ENCODE measurements around the gene SLC22A3.
"Not testable (repeated sequence)": the region's sequence is repeated elsewhere in the genome, so short reads cannot be mapped to it uniquely, and the experiment has no call there.

Gene SLC22A3

GRCh38 chr6:160376445-160376844 lies 28.3 kb downstream of the SLC22A3 start:
- DNase-seq: no peak

DNA sequence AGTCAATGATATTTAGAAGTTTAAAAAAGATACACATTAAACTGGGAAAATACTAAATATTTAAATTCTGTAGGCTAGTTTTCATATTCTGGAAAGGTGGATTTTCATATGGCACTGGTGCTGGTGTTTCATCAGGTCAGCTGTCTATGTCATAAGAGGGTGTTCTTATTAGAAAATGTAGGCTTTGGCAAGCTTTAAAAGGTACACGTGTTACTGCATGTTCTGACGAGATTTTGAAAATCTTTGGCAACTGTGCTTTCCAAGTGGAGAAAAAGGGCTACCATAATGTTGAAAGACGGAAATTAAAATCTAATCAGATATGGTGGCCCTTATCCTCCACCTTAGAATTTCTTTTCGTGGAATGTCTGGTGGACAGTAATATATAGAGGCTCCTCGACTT lies 30.0 kb downstream of the SLC22A3 start:
- no peak for DNase-seq

DNA sequence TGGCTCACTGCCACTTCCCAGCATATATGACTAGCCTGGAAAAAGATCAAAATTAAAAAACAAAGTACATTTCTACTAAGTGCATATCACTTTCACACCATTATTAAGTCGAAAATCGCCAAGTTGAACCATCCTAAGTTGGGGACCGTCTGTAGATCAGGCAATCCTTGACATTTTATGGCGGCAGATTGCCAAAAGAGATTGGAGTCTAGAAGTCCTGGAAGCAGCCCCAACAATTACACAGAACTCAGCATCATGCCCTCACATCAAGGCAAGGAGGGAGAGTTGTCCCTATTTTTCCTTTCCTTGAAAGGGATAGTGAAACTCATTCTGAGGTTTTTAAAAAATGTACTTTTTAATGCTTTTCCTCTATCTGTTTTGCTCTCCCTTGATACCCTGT lies 30.7 kb downstream of the SLC22A3 start:
- DNase-seq: no peak

DNA sequence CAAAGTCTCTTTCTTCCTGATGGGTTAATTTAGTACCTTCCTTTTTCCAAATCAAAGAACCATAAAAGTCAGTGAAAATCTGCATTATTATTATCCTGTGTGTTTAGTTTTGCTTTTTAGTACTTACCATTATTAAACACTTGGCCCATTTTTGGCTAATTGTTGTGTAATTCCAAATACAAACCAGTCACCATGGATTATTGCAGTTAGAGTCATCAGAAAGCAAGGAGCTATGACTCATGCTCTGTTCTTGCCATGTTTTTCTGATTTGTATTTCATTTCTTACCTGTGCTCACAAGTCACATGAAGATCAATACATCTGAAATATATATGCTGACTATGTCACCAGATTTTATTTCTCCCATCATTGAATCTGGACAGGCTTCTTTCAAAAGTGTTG lies 31.3 kb downstream of the SLC22A3 start:
- DNase-seq: no peak

- no peak for DNase-seq
Measured at GRCh38 chr6:160382946-160383345, 34.8 kb downstream of the SLC22A3 start.

DNA sequence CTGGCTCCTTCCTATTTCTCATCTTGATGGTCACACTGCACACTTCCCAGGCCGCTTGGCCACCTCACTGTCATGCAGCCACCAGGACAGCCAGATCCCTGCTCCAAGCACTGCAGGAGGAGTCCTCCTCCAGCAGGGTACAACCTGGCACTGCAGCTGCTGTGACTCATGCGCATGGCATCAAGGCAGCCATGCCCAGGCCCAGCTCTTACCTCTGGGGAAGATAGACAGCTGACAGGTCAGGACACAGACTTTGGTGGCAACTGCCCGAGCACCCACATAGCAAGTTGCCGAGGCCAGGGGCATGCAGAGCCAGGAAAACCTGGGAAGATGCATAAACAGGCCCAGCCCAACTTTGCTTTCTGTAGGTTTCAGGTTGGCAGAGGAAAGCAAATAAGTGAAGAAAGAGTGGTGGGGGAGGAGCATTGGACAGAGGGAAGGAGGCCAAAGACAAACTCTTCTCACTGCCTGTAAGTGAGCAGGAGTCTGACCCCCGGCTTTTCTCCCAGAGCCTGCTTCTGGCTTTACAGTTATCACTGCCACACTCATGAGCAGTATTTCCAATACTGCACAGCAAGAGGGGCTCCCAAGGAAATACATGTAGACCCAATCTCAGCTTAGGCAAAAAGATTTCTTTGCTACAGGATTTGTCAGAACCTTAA lies 38.8 kb downstream of the SLC22A3 start:
- DNase-seq: no peak

DNA sequence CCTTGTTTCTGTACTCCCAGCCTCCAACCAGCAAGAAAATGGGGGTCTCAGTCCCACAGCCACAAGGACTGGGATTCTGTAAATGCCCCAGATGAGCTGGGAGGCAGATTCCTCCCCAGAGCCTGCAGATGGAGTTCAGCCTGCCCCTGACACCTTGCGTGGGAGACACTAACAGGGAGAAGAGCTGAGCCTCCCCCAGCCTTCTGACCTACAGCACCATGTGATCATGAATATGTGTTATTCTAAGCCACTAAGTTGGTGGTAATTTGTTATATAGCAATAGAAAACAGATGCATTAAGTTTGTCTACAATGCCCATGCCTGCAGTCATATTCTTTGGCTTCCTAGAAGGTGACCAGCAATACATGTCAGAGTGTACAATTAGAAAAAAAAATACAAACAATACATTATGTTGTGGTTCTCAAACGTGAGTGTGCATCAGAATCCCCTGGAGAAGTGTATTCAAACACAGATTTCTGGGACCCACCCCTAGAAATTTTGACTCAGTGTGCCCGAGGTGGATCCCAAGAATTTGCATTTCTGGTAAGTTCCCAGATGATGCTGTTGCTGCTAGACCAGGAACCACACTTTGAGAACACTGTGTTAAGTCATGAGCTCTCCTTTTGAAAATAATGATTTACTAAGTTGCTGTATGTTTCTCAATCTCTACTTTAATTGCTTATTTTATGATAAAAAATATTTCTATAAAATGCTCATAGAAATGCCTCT lies 39.9 kb downstream of the SLC22A3 start:
- no peak for DNase-seq

GRCh38 chr6:160388922-160389321 lies 40.7 kb downstream of the SLC22A3 start:
- no peak for DNase-seq

- DNase-seq: no peak
Measured at GRCh38 chr6:160391419-160392116, 43.4 kb downstream of the SLC22A3 start.

DNA sequence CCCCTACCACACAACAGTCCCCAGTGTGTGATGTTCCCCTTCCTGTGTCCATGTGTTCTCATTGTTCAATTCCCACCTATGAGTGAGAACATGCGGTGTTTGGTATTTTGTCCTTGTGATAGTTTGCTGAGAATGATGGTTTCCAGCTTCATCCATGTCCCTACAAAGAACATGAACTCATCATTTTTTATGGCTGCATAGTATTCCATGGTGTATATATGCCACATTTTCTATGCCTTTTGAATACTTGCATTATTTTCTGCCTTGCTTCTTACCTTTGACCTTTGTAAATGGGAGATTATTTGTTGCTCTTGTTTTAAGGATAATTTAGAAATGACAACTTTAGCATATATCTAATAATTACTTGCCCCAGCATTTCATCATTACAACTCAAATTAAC lies 45.3 kb downstream of the SLC22A3 start:
- not testable (repeated sequence) for DNase-seq

- no peak for DNase-seq
Measured at GRCh38 chr6:160393891-160394653, 45.9 kb downstream of the SLC22A3 start.

DNA sequence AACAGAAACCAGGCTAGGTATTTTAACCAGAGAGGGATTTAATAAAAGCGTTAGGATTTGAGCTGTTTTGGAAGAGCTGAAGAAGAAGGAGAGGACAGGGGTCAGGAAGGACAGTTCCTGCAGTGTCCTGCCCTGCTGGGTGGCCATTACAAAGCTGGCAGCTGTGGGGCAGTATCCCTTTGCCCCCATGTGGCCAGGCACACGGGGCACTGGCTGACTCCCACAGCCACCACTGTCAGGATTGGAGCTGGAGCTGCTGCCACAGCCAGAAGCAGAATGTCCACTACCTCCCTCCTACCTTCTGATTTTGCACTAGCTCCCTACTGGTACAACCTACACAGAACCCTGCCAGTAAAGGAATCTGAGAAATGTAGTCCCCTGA lies 46.5 kb downstream of the SLC22A3 start:
- DNase-seq: no peak

DNA sequence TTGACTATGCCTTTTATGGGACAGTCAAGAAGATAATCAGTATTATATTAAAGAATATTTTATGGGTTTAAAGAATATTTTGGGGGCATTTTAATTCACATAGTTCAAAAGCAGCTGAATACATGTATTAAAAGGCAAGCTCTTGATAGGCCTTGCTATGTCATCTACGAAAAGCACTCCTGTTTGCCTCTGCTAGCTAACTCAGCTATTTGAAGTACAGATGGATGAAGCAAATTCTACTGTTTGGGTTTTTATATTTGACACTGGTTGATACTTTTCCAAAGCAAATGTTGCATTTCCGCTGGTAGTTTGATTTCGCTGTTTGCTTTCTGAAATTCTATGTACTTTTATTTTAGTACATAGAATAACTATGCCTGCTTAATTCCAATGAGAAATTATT lies 47.0 kb downstream of the SLC22A3 start:
- DNase-seq: no peak

GRCh38 chr6:160396292-160396691 lies 48.1 kb downstream of the SLC22A3 start:
- no peak for DNase-seq

- DNase-seq: no peak
Measured at GRCh38 chr6:160398674-160399271, 50.6 kb downstream of the SLC22A3 start.

DNA sequence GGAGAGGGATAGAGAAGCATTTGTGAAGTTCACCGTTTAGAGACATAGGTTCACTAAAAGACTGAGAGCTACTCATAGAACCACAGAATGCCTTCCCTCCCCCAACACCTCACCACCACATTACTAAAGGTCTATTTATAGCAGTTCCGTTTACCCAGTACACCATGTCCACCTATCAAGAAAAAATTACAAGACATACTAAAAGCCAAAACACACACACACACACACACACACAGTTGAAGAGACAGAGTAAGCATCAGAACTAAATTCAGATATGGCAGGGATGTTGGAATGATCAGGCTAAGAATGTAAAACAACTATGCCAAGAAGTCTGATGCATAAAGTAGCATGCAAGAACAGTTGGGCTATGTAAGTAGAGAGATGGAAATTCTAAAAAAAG lies 52.3 kb downstream of the SLC22A3 start:
- DNase-seq: no peak

DNA sequence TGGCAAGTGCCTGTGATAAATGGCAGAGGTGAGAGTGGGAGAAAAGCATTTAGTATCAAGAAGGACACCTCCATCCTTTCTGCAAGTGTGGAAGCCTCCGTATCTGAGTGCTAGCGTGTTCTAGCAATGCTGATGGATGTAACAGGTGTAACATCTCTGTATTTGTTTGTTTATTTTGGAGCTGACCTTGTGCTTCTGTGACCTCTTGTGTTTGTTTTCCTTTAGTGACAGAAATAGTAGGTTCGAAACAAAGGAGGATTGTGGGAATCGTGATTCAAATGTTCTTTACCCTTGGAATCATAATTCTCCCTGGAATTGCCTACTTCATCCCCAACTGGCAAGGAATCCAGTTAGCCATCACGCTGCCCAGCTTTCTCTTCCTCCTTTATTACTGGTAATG lies 60.4 kb downstream of the SLC22A3 start:
- DNase-seq: no peak

DNA sequence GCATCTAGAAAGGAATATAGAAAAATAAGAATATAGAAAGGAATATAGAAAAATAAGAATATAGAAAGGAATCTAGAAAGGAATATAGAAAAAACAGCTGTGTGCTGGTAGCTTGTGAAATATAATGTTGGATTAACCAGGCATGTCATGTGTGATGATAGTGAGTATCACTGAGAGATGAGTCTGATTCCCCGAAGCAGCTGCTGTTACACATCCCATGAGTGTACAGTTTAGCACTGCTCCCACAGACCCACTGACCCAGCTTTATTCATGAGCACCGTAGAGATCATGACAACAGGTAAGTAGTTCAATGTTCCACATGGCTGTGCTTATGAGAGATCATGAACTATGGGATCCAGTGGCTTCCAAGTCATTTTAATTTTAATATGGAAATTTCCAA lies 64.8 kb downstream of the SLC22A3 start:
- DNase-seq: no peak

DNA sequence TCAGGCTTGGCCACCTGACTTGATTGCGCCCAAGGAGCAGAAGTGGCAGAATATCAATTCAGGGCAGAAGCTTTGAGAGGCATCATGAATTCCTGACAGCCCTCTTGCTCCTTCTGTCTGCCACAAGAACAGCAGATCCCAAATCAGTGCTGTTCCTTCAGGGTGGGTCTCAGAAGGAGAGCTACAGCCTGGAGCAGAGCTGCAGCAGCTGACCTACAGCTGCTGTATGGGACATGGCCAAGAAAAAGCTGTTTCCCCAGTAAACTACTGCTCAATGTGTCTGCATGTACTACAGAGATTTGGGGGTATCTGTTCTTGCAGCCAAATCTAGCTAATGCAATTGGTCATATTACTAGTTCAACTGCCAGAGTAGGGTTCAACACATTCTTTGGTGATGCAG lies 69.0 kb downstream of the SLC22A3 start:
- no peak for DNase-seq

DNA sequence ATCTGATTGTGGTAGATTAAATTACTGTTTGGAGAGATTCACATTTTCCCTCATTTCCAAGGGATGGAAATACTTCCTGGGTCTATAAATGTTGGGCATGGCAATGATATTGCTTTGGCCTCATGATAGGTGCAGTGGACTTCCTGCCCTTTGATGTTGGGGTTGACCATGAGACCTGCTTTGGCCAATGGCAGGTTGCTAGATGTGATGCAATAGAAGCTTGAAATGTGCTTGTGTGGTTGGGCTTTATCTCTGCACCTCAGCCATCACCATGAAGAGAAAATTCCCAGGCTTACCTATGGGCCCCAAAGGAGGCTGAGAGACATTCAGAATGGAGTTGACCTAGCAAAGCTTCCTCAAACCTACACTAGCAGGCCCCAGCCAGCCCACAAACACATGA lies 69.4 kb downstream of the SLC22A3 start:
- no peak for DNase-seq

- DNase-seq: no peak
Measured at GRCh38 chr6:160418370-160418769, 70.2 kb downstream of the SLC22A3 start.

DNA sequence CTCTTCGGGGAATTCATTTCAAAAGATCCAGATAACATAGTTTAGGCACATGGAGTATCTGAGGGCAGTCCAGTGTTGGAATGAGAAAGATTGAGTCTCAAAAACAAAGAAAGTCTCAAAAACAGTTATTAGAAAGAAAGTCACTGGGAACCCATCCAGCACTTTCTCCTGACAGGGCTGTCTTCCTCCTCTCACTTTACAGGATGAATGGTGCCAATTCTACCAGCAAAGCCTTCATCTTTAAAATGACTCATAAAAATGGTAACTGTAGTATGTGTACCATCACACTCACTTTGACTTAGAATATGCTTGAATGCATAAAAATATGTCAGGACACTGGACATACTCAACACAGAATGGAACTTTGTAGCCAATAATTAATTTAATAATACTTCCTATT lies 71.3 kb downstream of the SLC22A3 start:
- DNase-seq: no peak
